GM21825 (cell line): Measurements from ENCODE around the gene CTNNB1.
"Not testable (repeated sequence)": the region's sequence is repeated elsewhere in the genome, so short reads cannot be mapped to it uniquely, and the experiment has no call there.

ENCODE experiments used
- ATAC-seq: cut with Tn5 transposase; IDR thresholded peaks from one replicate; pipeline ENCODE4 v1.9.1; 2021; ENCODE audit warnings: mild to moderate bottlenecking, moderate library complexity; ENCODE audit not compliant: unreplicated experiment

Gene CTNNB1

DNA sequence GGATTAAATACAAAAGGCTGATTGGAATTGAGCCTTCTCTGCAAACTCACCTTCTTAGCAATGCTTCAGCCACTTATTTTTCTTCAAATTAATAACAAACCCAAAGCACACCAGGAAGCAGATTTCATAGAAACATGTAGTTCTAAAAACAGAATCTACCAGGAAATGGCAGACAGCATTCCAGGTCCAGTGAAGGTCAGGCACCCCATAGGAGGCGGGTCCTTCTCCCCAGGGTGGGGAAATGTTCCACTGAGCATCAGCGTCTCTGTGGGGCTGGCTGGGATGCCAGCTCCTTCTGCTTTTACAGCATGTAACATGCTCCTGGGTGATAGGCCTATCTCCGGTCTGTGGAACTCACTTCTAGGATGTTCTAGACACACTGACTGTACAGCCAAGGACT is 49.2 kb downstream of the CTNNB1 start:
- no peak for ATAC-seq

DNA sequence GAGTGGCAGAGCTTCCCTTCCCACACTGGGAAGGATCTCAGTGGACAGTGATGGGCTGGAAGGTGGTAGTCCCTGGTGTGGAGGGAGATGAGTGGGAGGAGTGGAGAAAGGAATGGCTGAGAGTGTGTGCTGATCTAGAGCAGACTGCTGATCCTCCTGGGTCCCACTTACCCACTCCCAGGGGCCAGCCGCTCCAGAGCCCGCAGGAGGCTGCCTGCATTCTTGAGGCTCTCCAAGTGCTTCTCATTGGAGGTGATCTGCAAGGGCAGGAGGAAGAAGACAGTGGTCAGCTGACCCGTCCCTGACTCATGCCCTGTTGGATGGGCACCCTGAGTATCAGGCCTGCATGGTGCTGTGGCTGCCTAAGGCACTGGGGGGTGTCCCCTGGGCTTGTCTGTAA is 50.0 kb downstream of the CTNNB1 start:
- ATAC-seq, result no peak

- ATAC-seq, result no peak
Measured at GRCh38 chr3:41250825-41251224, 51.5 kb downstream of the CTNNB1 start.

DNA sequence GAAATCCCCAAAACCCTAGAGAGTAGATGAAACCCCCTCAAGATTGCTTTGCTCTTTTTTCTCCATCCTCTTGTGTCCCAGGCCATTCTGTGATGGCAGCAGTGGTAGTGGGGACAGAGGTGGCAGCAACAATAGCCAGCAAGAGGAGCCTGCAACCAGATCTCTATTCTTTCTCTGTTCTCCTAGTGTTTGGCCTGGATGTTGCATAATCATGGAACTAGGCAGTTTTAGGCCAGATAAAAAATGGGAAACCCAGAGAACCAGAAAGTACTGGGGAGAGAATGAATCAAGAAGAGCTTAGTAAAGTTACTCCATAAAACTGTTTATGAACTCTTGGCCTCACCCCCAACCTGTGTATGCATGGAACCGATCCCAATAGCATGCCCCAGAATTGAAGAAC is 52.3 kb downstream of the CTNNB1 start:
- ATAC-seq, result no peak

- no peak for ATAC-seq
Measured at GRCh38 chr3:41258239-41258800, 59.0 kb downstream of the CTNNB1 start.

DNA sequence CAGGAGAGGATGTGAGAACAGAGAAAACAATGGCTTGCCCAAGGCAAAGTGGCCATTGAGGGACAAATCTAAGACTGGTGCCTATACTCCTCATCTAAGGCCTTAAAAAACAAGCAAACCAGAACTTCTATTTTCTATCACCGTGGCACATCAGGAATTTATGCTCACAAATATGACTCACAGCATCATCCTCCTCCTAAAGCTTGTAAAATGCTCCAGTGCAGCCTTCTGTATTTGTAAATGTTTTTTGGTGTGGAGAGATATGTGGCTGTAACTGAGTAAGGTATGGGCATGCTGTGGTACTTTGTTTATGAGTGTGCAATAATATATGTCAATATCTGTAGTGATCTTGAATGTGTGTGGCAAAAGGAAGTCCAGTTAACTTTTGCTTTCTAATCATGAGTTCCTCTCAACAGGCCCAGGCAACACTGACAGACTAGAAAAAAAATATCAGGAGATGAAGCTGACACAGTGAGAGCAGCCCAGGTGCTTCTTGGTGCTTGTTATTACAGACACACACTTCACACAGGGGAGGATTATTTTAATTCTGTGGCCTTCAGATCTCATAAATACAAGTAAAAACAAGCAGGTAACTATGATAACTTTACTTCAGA is 60.3 kb downstream of the CTNNB1 start:
- no peak for ATAC-seq

DNA sequence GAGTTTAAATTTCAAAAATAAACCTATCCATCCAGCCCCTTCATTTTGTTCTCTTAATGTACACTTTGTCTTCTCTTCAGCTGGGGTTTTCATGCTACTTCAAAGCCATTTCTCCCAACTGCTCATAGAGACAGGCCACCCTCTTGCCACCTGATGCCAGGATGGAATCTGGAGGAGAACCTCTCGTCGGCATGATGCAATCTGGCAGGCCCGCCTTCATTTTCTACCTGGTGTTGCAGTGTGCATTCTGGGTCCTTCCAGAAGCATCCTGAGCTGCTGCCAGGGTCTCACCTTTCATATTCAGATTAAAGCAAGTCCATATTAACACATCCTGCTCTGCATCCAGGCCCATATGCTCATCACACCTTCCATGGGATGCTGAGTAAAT is 60.8 kb downstream of the CTNNB1 start:
- no peak for ATAC-seq

DNA sequence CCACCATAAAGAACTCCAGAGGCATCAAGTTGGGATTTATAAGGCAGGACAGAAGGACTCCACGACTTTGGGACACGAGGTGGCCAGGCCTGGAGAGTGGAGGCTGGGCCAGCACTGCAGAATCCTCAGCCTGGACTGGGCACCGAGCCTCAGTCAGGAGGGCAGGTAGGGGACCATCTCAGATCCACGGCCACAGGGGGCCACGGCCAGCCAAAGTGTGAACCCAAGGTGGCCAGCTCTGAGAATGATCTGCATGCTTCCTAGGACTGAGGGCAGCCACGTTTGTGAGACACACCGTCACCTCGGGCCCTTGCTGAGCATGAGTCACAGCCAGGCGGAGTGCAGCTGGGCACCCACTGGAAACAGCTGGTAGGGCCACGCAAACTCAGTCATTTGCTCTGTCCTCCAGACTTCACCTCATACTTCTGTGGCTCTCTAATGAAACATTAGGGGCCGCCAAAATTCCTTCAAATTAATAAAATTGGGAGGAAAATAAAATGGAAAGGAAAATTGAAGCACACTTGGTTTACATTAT is 65.8 kb downstream of the CTNNB1 start:
- ATAC-seq, result no peak

DNA sequence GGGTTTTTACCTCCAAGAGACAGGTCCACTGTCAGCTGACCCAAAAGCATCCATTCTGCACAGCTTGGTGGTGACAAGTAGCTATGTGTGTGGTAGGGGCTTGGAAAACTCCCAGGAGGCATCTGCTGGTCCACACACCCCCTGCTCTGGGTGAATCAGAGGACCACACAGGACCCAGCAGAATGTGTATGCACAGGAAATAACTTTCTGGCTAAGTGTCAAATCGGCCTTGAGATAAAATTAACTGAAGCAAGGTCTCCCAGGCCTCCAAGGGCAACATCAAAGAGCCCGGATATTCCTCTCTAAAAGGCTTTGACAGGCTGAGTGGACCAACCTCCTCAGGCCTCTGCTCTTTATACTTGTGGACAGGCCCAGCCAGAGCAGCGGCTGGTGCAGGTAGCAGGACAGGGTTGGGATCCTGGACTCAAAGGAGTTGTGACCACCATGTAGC is 66.5 kb downstream of the CTNNB1 start:
- no peak for ATAC-seq

- ATAC-seq, result no peak
Measured at GRCh38 chr3:41267975-41268640, 68.8 kb downstream of the CTNNB1 start.

DNA sequence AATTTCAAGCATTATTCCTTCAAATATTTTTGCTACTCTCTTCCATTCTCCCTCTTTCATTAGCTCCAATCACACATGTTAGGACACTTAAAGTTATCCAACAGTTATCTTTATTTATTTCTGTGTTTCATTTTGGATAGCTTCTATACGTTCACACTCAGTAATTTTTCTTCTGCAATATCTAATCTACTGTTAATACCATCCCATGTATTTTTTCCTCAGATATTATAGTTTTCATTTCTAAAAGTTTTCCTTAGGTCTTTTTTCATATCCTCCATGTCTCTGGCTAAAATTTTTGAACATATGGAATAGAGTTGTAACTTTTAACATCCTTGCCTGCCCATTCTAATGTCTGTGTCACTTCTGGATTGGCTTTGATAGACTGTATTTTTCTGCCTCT is 73.4 kb downstream of the CTNNB1 start:
- ATAC-seq, result no peak

GRCh38 chr3:41274944-41275668 is 75.8 kb downstream of the CTNNB1 start:
- ATAC-seq, result no peak

GRCh38 chr3:41276191-41276590 is 76.9 kb downstream of the CTNNB1 start:
- ATAC-seq, result no peak

DNA sequence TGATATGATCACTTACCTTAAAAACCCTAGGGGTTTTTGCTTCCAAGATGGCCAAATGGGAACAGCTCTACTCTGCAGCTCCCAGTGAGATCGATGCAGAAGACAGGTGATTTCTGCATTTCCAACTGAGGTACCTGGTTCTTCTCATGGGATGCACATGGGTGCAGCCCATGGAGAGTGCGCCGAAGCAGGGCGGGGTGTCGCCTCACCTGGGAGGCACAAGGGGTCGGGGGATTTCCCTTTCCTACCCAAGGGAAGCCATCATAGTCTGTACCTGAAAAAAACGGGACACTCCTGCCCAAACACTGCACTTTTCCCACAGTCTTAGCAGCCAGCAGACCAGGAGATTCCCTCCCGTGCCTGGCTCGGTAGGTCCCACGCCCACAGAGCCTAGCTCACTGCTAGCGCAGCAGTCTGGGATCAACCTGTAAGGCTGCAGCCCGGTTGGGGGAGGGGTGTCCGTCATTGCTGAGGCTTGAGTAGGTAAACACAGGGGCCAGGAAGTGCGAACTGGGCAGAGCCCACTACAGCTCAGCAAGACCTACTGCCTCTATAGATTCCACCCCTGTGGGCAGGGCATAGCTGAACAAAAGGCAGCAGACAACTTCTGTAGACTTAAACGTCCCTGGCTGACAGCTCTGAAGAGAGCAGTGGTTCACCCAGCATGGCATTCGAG is 78.6 kb downstream of the CTNNB1 start:
- no peak for ATAC-seq

DNA sequence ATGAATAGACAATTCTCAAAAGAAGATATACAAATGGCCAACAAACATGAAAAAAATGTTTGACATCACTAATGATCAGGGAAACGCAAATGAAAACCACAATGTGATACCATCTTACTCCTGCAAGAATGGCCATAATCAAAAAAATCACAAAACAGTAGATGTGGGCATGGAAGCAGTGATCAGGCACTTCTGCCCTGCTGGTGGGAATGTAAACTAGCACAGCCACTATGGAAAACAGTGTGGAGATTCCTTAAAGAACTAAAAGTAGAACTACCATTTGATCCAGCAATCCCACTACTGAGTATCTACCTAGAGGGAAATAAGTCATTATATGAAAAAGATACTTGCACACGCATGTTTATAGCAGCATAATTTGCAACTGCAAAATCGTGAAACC is 85.6 kb downstream of the CTNNB1 start:
- not testable (repeated sequence) for ATAC-seq

GRCh38 chr3:41286305-41286704 is 87.0 kb downstream of the CTNNB1 start:
- no peak for ATAC-seq

DNA sequence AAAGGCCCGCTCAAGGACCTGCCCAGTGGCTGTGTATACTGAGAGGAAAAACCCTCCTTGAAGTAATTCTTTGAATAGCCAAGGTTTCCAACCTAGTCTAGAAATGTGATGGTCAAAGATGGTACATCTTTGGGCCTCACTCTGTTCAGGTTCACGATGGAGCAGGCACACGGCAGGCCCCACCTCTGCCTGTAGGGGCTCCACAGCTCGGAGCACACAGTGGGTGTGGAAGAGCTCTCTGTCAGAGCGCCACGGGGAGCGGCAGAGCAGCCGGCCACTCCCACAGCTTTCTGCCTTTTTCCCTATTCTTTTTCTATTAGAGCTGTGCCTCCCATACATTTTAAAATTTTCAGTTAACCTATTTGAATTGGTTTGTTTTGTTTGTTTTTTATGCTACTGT is 89.5 kb downstream of the CTNNB1 start:
- ATAC-seq, result no peak
